GM23248 (cell line): ENCODE measurements around the gene MTFMT.

Source experiments
- EZH2 ChIP-seq: fragments of 200-600 bp; sonication (generic); IDR thresholded peaks from 2 replicates; pipeline ENCODE4 v1.6.1; 2018; ENCODE audit warnings: antibody characterized with exemption, mild to moderate bottlenecking; ENCODE audit not compliant: insufficient read depth, poor library complexity, severe bottlenecking
- EZH2phosphoT487 ChIP-seq: fragments of 200-600 bp; sonication (generic); IDR thresholded peaks from 2 replicates; pipeline ENCODE4 v1.6.1; 2018; ENCODE audit warnings: antibody characterized with exemption, moderate library complexity, mild to moderate bottlenecking, low read depth; ENCODE audit not compliant: insufficient read depth

GRCh38 chr15:64970698-64971097, 58.7 kb downstream of the MTFMT start:
- TF ChIP-seq EZH2phosphoT487: no peak
- TF ChIP-seq EZH2: no peak
